HG03175 (cell line): ENCODE data around the gene DIAPH2.

Experiments used
- ATAC-seq: cut with Tn5 transposase; IDR thresholded peaks from one replicate; pipeline ENCODE4 v1.9.1; 2021; ENCODE audit warnings: mild to moderate bottlenecking, moderate library complexity; ENCODE audit not compliant: unreplicated experiment

The DIAPH2 gene

DNA sequence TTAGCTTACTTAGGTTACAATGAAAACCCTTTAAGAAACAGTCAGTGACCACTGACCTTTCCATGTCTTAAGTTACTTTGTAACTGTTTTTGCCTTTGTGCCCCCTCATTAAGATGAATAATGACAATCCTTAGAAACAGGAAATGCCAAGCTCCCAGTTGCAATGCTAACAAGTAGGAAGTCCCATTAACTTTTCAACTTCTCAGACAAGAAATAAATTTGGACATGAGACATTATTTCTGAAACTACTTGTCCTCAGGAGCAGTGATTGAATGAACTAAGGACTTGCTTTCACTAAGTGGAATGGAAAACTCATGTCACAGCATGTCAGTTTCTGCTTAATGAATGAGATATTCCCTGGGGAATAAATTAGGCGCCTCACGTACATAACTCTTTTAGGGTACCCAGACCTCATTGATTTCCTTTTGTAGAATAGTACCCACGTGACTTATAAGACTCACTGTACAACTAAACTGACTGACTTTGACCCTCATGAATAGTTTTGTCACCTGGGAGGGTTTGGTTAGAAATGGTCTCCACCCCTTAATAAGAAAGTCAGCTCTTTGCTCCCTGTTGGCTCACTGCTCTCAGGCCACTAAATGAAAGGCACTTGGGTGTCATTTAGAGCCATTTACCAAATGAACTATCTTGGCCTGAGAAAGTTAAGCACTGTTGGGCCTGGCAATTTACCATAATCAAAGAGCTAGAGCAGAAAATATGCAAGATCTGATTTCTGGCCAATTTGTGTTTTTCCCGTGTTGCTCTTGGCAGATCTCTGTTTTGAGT lies 582.9 kb downstream of the DIAPH2 start:
- no peak for ATAC-seq

DNA sequence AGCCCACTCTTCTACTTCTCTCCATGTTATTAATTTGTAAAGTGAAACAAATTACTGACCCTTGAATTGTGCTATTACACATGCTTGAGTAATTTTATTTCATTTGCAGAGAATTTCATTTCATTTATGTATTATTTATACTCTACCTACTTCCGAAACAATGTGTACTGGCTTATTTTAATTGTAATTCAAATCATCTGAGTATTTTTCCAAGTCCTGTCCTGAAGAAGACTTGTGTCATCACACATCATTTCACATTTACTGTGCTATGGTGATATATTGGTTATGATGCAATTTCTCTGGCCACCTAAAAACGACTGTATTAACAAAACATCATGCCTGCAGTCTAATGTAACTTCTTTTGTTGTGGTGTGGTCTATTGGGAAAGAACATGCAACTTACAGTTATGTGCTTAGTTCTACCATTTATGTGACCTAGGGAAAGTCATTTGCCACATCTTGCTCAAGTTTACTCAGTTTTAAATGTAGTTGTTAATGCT lies 583.6 kb downstream of the DIAPH2 start:
- ATAC-seq: no peak

DNA sequence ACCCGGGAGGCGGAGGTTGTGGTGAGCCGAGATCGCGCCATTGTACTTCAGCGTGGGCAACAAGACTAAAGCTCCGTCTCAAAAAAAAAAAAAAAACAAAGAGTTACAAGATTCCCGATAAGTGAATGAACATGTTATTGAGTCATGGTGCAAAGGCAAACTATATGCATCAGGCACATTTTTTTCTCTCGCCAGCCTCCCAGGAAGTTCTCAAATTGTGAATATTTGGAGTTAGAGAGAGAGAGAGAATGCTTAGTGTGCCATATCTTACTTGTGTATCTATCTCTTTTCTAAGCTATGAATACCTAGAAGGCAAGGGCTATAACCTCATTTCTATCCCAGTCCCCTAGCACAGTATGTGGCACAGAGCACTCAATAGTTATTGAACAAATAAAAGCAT lies 599.9 kb downstream of the DIAPH2 start:
- no peak for ATAC-seq

DNA sequence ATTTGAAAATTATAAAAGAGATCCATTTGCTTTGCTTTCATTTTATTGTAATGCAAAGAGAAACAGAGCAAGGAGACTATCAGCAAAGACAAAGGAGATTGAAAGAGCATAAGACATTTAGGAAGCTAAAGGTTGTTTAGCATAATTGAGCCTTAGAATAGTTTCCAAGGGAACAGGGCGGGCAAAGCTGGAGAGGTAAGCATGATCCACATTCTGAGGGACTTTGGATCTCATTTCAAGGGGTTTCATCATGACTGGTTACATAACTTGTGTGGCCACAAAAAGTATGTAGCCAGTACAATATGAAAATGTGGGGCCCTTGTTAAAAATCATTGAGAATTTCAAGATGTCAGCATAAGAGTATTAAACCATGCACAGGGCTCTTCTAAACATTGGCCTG lies 605.6 kb downstream of the DIAPH2 start:
- ATAC-seq: no peak

DNA sequence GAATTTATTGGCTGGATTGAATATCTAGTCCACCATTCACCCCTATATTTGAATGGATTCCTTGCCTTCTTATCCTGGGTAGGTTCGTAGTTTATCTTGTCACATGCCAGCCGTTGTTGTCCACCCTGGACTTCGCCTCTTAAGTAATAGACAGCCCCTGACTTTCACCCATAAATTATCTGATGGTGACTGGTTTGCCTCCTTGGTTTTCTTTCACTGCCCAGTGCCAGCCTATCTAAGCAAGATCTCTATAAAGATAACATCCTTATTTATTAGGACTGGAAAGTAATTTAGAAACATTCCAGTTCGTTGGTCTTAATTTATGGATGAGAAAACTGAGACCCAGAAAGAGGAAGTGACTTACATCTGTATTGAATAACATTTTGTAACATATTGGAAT lies 609.4 kb downstream of the DIAPH2 start:
- ATAC-seq: no peak

DNA sequence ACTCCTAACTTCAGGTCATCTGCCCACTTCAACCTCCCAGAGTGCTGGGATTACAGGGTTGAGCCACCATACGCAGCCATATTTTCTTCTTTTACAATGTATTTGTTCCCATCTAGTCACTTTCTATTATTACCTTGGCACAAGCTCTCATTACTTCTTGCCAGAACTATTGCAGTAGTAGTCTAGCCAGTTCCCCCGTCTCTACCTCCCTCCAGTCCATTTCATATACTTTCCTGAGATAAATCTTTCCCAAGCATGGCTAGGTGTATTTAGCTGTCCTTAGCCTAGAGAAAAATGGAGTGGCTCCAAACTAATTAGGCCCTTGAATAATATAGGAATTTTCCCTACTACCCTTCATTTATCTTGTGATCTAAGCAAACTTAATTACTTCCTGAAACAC lies 611.3 kb downstream of the DIAPH2 start:
- no peak for ATAC-seq

DNA sequence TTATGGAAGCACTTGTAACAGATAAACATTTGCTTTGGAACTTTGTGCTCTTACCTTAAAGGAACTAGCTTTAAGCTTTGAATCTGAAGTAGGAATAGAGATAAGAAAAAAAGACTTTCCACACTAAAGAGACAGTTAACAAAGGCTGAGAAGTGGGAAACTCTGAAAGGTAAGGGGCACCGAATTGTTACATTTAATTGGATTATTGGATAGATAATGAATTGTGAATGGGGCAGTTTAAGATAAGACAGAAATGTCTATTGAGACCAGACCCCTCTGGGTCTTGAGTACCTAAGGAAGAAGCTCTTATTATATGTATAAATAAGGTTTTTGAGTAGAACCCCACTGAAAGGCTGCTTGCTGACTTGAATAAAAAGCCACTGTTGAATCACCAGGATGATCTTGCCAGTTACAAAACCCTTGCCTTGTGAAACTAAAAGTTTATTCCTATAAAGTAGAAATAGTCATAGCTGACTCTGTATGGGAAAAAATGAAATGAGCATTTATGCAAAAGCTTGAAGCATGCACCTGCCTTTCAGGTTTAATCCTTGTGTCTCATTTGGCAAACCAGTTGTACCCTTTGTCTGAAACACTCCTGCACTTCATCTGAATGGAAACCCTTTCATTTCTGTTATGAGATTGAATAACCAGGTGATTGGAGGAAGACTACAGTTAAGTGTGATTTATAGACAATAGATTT lies 622.3 kb downstream of the DIAPH2 start:
- no peak for ATAC-seq

DNA sequence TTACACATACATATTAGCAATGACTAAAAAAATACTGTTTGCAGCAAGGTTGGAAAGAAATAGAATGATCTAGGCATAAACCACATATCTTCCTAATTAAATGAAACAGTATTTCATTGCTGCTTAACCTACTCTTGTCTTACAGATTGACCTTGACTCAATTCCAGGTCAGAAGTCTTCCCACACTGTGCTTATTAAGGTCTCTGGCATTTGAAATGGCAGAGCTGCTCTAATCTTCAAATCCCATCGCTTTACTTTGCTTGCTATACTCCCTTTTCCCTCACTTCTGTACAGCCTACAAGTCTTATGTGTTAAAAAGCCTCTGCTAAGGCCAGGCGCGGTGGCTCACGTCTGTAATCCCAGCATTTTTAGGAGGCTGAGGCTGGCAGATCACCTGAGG lies 623.5 kb downstream of the DIAPH2 start:
- ATAC-seq: no peak

DNA sequence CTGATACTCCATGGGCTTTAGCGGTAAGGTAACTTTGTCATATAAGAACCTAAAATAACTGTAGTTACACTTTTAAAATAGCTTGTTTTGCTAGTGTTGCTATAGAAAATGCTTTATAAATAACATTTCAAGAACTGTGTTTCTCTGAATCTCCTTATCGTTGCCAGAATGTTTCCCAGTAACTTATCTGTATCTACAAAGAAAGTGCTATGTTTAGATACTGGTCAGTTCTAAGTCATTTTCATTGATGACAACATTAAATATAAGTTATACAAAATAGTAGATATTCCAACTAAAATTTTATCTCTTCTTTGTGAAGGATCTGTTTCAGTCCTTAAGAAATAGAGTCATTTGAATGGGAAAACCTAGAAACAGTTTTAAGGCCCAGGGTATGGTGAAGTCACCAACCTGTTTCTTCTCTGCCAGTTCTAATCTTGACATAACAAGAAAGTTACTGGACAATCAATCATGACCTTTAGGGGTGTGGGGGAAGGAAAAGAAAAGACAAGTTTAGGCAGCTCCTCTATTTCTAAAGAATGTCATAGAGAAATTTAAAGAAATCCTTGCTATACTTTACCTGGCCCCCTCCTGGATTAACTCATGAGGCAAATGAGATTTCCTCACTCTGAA lies 625.0 kb downstream of the DIAPH2 start:
- ATAC-seq: no peak

DNA sequence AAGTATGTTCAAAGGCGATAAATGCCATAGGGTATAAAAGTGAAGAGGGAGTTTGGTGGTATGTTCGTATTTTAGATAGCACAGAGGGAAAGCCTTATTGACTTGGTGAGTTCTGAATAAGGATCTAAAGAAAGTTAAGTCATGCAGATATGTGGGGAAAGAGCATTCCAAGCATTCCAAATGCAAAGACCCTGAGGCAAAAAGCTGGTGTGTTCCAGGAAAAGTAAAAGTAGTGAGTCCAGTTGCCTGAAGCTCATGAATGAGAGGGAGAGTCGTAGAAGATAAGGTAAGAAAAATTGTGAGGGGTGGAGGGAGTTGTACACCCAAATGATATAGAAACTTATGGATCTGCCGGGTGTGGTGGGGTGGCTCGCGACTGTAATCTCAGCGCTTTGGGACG lies 625.7 kb downstream of the DIAPH2 start:
- ATAC-seq: no peak

DNA sequence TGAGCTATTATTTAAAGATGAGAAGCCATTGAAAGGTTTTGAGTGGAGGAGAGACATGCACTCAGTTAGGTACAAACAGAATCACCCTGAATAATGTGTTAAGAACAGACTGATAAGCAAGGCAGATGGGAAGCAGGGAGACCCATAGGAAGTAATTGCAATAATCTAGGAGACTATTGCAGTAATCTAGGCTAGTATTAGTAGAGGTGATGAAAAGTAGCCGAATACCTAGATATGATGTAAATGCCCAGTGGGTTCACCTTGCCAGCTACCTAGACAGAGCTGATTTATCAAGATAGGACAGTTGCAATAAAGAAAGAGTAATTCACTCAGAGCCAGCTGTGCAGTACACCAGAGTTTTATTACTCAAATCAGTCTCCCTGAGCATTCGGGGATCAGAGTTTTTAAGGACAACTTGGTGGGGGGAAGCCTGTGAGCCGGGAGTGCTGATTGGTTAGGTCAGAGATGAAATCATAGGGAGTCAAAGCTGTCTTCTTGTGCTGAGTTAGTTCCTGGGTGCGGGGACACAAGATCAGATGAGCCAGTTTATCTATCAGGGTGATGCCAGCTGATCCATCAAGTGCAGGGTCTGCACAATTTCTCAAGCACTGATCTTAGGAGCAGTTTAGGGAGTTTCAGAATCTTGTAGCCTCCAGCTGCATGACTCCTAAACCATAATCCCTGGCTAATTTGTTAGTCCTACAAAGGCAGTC lies 626.6 kb downstream of the DIAPH2 start:
- ATAC-seq: no peak

DNA sequence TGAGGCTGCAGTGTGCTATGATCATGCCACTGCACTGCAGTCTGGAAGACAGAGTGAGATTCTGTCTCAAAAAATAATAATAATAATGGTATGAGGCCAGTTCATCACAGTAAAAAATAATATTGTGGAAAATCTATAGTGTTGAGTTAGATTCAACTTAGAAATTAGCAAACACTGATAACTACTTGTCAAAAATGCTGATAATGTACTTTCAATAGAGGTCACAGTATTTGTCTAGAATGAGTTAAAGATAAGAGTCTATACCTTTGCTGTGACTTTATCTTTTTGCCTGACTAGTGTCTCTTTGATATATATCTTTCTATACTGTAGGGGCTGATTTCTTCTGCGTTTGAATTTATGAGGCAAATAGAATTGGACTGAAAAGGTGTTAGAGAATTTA lies 629.7 kb downstream of the DIAPH2 start:
- no peak for ATAC-seq

DNA sequence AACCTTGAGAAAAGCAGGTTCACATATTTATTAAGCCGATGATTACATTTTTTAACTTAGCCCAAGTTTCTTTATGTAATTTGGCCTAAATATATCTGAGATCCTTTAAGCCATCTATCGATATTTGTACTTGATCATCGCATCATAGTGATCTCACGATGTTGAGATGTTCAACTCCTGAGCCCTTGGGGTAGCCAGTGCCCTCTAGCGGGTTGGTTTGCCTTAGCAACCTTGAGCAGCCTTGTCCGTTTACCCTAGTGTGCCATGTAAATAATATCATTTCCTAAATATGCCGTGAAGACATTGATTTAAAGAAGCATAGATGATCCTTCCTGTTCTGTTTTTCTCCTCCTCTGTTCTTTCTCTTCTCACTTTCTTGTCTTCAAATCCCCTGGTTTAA lies 631.3 kb downstream of the DIAPH2 start:
- ATAC-seq: no peak

DNA sequence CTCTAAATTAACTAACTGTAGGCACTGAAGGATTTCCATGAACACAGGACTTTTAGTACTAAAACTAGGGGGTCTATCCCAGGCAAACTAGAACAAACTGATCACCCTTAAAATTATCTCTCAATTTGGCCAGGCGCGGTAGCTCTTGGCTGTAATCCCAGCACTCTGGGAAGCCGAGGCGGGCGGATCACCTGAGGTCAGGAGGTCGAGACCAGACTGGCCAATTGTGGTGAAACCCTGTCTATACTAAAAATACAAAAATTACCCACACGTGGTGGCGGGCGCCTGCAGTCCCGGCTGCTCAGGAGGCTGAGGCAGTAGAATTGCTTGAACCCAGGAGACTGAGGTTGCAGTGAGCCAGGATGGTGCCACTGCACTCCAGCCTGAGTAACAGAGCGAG lies 635.7 kb downstream of the DIAPH2 start:
- no peak for ATAC-seq

DNA sequence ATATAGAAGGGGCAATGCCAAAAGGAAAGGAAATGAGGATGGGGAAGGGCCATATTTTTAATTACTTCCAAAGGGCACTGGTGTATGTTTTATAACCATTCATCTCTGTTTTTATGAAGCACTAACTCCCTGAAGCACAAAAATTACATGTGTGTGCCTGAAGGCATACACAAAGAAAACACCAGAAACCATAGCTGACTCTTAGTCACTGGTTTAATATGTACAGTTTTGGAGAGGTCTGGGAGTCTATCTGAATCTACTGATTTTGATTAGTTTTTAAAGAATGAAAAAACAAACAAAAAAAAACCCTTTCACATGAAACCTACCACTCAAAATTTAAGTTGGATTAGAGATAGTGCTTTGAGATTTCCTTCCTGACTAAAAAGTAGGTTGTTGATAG lies 637.8 kb downstream of the DIAPH2 start:
- no peak for ATAC-seq

DNA sequence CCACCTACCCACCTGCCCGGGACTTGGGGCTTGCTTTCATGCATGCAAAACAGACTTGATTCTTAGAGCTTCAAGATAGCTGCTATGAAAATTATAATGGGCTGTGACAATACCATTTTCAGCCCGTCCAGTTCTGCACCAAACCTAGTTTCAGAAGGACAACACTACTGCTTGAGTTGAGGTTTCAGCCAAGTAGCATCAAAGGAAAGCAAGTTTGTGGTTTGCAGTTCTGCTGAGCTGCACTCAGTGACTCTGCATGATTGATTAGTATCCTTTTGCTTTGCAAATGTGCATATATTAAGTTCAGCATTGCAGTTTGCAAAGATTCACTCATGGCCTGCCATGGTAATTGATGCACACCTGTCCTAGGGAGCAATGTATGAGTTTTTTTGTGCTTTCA lies 641.8 kb downstream of the DIAPH2 start:
- ATAC-seq: peak; percentile 99

DNA sequence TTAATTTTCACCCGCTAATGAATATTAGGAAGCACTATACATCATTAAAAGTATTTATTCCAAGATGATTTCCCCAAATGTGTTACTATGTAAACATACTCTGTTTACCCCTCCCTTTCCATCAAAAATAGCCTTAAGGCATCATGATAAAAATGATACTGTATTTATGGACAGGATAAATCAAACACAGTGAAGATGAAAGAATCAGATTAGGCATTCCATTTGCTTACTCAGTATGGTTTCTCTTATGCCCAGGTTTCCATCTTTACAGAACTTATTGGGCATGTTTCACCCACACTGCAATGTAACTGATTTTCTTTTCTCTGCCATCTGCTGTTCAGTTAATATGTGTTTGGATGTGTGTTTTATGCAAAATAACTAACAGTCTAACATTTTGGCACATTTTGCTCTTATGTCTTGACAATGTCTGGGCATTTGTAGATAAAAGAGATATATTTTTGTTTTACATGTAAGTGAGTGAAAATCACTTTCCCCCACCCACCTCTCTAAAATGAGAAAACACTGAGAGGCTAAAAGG lies 644.3 kb downstream of the DIAPH2 start:
- ATAC-seq: no peak

DNA sequence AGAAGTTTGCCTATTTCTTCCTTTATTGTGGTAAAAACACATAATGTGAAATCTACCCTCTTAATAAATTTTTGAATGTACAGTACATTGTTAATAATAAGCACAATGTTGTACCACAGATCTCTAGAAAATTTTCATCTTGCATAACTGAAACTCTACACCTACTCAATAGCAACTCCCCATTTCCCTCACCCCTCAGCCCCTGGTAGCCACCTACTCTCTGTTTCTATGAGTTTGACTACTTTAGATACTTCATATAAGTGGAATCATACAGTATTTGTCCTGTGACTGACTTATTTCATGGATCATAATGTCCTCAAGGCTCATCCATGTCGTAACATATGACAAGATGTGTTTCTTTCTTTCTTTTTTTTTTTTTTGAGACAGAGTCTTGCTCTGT lies 645.5 kb downstream of the DIAPH2 start:
- ATAC-seq: peak; percentile 35

DNA sequence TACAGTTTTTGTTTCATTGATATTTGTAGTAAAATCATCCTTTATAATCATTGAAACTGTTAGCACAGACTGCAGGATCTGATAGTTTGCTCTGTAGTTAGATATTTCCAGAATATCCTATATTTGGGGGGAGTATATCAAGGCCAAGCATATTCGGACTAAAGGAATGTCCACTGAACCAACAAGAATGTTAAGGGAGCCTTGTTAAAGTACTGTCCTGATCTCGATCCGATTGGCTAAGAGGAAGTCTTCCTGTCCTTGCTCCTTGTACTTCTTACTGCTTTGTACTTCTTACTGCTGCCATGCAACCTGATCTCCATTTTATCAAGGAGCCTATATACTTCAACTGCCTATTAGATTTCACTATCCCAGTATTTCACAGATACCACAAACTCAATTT lies 648.3 kb downstream of the DIAPH2 start:
- no peak for ATAC-seq

DNA sequence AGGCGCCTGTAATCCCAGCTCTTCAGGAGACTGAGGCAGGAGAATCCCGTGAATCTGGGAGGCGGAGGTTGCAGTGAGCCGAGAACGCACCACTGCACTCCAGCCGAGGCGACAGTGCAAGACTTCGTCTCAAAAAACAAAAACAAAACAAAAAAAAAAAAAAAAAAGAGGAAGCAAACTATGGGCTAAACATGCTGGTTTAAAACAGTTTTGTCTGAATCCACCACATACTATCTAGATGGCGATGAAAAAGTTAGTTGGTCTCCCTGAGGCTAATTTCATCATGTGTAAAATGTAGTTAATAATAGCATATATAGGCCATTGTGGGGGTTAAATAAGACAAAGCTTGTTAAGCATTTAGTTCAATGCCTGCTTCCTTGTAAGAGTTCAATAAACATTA lies 650.2 kb downstream of the DIAPH2 start:
- ATAC-seq: peak; percentile 39

DNA sequence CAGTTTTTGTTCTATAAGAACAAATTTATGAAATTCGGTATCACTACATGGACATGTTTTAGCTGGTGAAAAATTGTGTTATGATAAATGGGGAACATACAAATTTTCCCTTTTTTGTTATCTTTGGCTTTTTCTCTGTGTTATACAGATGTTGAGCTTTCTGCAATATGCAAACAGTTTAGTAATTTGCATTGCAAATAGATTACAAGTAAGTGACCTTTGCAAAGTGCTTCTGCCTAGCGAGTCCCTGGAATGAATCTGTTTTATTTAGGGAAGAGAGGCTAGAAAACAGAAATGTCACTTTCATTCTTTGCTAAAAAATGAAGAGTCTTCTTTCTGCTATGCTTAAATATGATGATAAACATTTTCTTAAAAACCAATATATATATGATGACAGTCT lies 660.1 kb downstream of the DIAPH2 start:
- no peak for ATAC-seq
